HG02678 (cell line): Measurements from ENCODE around the gene FNIP2.
"Not testable (repeated sequence)": the region's sequence is repeated elsewhere in the genome, so short reads cannot be mapped to it uniquely, and the experiment has no call there.

Source experiments
- ATAC-seq: cut with Tn5 transposase; IDR thresholded peaks from one replicate; pipeline ENCODE4 v1.9.1; 2021; ENCODE audit warnings: mild to moderate bottlenecking, moderate library complexity; ENCODE audit not compliant: unreplicated experiment

The FNIP2 gene

DNA sequence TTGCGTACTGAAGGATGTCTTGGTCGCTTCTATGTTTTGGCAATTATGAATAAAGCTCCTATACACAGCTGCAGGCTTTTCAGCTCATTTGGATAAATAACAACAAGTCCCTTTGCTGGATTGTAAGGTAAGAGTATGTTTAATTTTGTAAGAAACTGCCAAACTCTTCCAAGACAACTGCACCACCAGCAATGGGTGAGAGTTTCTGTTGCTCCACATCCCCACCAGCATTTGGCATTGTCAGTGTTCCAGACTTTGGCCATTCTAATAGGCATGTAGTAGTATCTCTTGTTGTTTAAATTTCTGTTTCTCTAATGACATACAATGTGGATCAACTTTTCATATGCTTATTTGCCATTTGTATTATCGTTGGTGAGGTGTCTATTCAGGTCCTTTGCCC, 44.3 kb downstream of the FNIP2 start:
- no peak for ATAC-seq

DNA sequence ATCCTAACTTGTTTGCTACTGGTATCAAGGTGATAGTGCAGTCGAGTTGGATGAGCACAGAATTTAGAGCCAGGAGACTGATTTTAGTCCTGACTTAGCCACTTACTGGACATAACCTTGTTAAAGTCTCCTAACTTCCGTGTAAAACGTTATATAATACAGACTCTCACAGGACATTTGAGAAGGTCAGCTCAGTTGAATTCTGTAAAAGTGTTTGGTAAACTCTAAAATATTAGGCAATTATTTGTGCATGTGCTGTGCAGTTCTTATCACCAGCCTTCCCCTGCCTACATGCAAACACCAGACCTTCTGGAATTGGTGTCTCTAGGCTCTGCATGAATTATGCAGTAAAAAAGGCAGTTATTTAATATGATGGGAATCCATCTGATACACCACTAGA, 45.4 kb downstream of the FNIP2 start:
- no peak for ATAC-seq

DNA sequence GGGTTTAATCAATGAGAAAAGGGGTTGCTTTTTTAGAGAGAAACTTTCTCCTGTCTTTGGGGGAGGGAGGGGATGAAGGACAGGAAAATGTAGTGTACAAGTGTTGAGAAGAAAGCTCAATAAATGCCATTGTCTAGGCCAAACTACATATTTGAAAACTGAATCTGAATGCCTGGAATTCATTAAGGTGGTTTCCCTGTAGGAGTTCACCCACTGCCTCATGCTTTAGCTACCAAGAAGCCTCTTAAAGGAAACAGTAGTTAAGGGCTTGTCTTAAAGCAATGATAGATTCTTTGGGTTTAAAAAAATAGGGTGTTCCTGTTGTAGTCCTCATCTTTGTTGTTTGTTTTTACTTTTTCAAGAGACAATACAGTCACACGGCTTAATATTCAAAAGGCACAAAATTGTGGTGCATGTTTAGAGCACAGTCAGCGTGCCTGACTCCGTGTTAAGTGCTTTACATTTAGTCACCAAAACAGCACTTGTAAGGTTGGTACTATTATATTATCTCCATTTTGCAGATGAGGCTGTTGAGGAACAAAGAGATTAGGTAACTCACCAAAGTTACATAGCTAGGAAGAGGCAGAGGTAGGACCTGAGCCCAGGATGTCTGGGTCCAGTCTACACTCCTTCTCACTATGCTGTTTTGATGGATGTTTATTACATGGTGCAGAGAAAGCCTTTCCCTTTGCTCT, 46.0 kb downstream of the FNIP2 start:
- no peak for ATAC-seq

DNA sequence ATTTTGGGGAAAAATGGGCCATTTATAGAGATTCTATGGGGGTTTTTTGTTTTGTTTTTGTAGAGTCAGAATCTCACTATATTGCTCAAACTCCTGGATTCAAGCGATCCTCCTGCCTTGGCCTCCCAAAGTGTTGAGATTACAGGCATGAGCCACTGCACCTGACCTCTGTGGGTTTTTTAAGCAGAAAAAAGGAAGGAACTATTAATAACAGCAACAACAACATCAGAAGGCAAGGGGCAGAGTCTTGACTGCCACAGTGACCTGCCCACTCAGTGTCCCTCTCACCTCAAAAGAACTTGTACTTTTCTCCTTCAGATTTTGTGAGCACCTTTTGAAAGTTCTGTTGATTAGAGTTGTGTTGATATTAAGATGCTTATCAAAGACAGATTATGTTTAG, 48.1 kb downstream of the FNIP2 start:
- peak; percentile 44 for ATAC-seq

DNA sequence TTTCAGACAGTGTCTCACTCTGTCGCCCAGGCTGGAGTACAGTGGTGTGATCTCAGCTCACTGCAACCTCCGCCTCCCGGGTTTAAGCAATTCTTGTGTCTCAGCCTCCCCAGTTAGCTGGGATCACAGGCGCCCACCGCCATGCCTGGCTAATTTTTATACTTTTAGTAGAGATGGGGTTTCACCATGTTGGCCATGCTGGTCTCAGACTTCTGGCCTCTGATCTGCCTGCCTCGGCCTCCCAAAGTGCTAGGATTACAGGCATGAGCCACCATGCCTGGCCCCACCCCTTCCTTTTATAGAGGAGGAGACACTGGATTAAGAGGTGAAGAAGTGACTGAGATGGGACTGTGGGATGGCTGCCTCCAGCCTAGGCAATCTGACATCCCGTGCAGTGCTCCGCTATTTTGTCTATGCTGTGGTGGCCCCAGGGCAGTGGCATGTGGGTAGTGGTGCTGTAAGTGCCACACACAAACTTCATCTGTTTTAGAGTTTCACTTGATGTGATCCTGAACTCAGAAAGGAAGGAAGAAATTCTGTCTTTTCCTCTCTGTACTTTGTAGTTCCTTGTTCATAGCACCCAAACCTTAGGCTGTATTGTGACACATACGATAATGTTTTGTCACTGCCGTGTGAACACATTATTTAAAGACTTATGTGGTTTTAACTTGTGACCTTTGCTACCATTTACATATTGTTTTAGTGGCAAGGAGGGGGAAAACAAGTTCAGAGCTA, 48.9 kb downstream of the FNIP2 start:
- peak; percentile 62 for ATAC-seq

DNA sequence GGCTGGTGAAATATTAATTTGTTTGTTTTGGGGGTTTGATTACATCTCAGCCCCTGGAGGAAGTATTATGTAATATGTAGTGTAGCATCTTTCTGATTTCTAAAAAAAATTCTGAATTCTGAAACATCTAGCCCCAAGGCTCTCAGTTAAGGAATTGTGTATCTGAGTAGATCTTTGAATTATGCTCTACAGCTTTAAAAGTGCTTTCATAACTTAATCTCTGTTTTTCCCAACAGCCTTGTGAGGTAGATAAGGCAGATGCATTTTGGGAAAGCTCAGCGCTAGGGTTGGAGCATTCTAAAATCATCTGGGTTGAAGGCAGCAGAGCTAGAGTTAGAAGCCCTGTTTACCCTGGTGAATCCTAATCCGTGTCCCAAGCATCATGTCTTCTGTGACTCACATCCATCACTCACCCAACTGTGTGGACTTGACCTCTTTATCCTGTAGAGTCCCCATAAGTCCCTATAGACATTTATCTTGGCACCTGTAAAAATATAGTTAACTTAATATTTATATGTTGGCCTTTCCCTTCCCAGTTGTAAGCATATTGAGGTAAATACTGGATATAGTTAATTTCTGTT, 49.8 kb downstream of the FNIP2 start:
- no peak for ATAC-seq

DNA sequence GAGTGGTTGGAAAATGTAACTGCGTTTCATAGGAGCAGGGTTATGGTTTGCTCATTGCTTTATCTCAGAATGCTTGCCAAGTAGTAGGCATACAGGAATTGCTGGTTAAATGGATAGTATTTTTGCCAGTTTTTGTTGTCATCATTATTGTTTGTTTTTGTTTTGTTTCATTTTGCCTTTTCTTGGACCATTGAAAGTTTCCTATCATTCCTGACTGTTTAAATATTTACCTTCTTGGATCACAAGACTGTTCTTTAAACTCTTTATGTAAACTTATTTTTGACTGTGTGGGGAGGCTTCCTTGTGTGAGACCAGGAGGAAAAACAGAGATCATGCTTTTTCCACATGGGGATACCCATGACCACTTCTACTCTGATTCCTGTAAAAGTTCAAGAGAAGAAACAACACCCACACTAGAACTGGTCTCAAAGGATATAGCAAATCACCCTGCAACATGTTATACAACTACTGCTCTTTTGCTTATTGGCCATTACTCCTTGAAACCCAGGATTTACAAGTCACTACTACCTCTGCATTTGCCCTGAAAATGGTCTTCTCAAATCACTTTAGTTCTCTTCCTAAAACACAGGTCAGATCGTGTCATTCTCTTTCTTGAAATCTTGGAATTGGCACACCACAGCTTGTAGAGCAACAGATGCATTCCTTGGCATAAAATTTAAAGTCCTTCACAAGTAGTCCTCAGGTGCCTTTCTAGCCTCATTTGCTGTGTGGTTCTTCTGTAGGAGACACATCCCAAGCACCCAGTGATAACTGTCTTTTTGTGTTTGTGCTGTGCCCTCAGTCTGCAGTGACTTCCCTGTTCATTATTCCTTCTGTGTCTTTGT, 51.3 kb downstream of the FNIP2 start:
- no peak for ATAC-seq

DNA sequence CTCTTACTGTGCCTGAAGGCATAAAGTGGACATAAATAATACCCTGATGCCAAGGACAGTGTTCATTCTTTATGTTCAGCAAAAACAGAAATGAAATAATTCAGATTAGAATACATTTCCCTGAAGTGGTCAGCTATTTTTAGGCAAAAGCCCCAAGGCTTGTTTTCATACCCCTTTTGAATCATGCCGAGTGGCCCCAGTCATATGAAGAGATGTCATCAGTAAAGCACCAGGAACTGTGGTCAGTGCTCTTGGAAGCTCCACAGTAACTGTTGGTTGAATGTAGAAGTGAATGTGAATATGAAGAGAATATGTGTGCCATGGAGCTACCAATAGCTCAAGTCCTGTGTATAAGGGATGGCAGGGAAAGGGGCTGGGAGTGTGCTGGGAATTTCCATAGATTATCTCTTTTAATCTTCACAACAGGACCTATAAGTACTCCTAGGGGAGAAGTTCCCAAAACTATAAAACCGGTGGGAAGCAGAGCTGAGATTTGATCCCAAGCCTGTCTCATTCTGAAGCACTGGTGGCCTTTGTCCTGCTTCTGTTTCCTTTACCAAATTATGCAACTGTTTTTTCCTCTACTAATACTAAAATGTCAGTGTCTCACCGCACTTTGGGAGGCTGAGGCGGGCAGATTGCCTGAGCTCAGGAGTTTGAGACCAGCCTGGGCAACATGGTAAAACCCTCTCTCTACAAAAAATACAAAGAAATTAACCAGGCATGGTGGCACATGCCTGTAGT, 52.6 kb downstream of the FNIP2 start:
- ATAC-seq = peak; percentile 36

DNA sequence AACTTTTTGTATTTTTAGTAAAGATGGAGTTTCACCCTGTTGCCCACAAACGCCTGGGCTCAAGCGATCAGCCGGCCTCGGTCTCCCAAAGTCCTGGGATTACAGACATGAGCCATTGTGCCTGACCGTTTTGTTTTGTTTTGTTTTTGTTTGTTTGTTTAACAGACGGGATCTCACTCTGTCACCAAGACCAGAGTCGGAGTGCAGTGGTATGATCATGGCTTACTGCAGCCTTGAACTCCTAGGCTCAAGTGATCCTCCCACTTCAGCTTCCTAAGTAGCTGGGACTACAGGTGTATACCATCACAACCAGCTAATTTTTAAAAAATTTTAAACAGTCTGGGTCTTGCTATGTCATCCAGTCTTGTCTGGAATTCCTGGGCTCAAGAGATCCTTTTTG, 53.5 kb downstream of the FNIP2 start:
- ATAC-seq = no peak

DNA sequence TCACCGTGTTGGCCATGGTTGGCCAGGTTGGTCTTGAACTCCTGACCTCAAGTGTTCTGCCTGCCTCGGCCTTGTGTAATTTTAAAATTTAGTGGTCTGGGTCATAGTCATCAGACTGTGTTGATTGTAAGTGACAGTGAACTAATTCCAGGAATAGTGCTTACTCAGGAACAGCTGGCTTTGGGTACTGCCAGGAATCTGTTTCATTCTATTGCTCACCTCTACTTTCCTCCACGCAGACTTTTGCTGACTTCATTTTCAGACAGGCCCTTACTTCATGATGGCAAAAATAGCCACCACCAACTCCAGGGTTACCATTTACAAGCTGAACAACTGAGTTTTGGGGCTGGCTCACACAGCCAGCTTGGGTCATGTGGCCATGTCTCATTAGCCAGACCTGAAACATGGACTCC, 54.6 kb downstream of the FNIP2 start:
- ATAC-seq = peak; percentile 23

DNA sequence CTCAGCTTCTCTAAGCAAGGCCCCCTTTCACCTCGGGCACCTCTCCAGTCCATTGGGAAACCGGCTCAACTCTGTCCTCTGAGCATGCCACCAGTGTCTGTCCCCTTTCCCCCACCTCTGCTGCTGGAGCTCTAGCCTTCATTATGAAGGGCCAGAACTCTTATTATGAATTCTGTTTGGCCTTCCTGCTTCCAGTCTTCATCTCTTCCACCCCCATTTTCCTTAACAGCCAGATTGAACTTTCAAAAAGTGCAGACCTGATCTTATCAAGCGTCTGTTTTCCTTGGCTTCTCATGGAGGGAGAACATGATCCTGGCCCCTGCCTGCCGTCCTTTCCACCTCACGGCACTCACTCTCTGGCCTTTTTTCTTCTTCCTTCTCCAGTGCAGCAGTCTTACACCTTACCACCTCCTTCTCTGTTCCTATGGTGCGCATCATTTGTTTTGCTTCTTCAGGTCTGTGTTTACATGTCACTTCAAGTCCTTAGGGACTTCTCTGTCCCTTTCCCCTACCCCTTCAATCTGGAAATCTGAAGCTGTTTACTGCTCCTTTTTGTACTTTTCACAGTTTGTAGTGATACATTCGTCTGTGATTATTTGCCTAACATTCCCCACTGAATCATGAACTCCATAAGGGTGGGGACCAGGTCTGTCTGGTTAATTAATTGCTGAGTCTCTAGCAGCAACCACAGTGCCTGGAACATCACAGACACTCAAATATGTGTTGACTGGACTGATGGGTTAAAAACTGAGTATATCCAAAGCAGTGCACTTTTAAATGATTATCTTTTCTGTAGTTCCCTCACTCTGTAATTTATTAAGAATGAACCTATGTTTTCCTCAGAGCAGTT, 55.8 kb downstream of the FNIP2 start:
- ATAC-seq = no peak

DNA sequence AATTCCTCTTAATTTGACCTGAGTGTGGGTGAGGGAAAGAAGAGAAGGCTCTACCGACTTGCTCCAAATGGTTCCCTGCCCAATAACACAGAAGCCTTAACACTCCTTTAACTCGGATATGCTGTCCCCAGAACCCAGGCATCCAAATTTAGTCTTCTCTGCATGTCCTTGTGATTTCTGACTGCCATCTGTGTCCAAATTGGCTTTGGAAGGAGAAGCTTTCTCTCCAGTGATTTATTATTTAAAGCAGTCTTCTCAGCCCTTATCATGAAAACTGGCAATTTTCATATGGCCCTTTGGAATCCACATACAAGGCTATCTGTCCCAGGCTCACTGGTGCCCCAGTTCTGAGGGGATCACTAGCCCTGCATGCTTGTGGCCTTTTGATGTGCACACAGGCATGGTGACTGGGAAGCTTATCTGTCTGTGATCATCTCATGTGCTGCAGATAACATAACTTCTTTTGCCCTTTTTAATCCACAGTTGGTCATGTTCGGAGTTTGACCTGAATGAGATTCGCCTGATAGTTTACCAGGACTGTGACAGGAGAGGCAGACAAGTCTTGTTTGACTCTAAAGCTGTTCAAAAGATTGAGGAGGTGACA, 56.7 kb downstream of the FNIP2 start:
- ATAC-seq = no peak

DNA sequence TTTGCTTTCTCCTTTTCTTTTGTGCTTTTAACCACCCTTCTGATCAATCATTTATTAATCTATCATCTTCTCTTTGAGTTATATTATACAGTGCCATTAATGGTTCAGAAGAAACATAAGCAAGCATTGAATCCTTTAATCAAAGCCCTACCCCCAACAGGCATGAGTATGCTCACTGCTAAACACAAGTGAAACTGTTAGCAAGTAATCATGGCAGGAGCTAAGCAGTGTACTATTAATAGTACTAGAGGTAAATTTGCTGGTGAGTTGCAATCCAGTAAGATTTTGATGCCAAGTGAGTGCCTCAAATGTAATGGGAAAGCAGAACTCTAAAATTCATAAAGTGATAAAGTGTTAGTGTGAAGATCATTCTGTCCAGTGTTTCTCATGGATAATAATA, 57.2 kb downstream of the FNIP2 start:
- ATAC-seq = peak; percentile 68

DNA sequence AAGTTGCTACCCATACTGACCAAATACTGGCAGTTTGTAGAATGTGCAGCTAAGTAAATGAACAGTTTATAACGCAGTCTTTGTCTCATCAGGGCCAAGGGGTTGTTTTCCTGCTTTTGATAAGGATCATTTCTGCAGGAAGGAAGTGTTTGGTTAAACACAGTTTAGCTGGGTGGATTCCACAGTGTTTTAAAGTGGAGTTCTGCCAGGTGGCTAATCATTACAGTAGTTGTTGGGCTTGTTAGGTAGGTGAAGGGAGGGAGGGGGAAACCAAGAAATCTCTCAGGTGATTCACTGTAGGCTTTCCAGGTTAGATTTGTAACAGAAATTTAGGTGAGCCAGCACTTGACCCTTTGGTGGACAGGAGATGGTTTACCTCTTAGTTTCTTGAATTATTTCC, 58.1 kb downstream of the FNIP2 start:
- peak; percentile 36 for ATAC-seq

DNA sequence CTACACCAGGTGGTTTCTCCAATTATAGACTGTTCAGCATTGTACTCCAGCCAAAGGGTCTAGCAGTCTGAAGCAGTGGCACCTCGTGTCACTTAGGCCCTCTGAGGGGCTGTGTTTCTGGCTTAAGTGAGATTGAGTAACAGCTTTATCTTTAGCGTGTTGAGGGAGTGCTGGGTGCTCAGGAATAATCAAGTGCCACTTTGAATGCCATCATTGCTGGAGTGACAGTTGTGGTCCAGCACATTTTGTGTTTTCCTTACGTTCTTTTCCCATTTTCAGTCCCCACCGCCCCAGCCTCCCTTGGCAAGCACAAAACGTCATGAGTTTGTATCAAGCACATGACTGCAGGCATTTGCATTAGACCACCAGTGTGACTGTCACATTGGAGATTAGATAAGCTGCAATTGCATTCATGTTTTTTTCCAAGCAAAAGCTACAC, 58.7 kb downstream of the FNIP2 start:
- ATAC-seq = no peak

DNA sequence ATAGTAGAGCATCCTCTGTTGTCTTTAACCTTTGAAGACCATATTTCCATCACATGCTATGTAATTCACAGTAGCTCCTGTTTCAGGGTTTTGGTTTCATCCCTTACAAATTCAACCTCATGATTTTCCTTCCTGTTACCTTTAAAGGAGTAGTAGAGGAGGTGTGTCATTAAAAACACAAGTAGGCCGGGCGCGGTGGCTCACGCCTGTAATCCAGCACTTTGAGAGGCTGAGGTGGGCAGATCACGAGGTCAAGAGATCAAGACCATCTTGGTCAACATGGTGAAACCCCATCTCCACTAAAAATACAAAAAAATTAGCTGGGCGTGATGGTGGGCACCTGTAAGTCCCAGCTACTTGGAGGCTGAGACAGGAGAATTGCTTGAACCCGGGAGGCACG, 59.3 kb downstream of the FNIP2 start:
- ATAC-seq = not testable (repeated sequence)

DNA sequence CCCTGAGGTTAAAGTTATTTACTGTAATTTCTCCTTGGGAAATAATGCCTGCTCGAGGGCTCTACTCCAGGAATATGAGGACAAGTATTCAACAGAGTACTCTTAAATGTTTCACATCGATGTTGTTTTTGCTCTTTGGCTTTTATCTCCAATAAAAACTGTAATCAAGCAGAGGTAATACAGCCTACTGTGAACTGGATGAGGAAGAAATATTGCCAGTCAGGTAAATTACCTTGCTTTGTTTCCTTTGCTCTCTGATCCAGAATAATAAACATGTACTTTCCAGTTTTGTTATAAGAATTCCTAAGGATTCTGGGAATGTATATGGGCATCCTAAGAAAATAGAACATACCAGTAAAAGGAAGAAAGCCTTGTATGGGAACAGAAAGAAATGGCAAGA, 60.4 kb downstream of the FNIP2 start:
- ATAC-seq = no peak

DNA sequence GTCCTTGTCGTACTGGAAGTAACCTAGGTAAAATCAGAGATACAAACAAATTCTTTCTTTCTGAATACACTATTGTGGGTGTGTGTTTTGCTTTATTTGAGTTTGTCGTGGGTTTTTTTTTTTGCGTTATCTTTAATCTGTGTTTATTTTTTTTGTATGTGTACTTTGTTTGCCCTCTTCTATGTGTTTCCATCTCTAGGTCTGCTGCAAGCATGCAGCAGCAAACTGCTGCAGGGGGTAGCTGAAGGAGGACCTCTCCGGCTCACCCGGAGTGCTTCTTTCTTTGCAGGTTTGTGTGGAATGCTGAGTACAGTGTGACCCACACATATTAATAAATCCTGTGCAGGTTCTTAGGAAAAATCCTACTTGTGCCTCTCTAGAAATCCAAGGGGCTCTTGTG, 64.8 kb downstream of the FNIP2 start:
- ATAC-seq = no peak
